Brain pericyte (primary cell): ENCODE results near the gene GPAT2.
"Not testable (repeated sequence)": the region's sequence is repeated elsewhere in the genome, so short reads cannot be mapped to it uniquely, and the experiment has no call there.

Source experiments
- DNase-seq: peaks from one replicate; pipeline ENCODE4 v3.0.0-alpha.2; 2012; ENCODE audit warnings: low read depth, low spot score

Gene GPAT2

DNA sequence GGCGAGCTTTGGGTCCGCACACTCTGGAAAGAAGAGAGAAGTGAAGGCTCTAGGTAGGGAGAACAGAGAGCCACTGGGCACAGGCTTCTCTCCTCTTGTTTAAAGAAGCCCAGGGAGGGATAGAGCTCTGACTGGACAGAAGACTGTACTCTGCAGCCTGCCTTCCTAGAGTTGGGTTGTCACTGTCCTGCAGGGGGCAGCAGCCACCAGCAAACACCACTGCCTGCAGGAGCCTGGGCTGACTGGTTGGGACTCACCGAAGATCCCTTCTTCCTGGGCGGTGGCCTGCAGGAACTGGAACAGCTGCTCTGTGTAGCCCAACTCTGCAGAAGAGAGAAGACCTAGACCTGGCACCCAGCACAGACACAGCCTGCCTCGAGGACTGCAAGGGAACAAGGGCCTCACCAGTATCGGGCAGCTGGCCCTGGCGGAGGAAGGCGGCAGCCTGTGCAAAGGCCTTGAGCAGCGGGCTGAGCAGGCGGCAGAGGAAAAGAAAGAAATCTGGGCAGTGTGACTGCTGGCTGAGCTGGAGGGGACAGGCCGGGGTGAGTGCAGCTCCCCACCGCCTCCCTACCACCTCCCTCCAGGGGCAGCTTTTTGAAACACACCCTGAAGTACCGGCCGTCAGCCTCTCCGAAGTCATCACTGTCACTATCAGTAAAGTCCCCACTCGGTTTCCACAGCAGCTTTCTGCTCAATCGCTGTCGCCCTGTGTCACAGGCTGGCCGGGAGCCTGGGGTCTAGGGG lies 11.8 kb downstream of the GPAT2 start:
- peak; percentile 29 for DNase-seq

DNA sequence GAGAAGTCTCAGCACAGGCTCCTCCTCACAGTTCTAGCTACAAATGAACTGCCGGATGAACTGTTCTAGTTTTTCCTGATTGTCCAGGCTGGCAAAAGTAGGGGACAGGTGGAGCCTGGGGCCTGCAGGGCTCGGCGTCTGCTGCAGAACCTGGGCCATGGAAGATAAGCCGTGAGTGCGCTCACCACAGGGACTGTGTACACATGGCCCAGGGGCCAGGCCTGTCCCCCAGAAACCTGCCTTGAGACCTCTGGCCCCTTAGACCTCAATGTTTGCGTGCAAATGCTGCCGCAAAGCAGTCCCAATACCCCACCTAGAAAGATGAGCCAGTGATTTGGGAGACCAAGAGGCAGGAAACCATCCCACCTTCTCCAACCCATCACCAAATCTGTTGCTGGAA lies 12.6 kb downstream of the GPAT2 start:
- not testable (repeated sequence) for DNase-seq

DNA sequence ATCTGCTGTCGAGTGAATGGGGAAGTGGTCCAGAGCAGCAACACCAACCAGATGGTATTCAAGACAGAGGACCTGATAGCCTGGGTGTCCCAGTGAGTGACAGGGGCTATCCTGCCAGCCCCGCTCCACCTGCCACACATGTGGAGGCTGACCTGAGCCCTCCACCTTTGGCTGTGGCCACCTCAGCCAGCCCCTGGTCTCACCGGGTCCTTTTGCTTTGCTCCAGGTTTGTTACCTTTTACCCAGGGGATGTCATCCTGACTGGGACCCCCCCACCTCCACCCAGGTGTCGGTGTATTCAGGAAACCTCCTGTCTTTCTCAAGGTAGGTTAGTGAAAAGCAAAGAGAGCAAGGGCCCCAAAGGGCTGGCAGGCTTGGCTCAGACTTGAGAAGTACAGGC lies 13.6 kb downstream of the GPAT2 start:
- not testable (repeated sequence) for DNase-seq

DNA sequence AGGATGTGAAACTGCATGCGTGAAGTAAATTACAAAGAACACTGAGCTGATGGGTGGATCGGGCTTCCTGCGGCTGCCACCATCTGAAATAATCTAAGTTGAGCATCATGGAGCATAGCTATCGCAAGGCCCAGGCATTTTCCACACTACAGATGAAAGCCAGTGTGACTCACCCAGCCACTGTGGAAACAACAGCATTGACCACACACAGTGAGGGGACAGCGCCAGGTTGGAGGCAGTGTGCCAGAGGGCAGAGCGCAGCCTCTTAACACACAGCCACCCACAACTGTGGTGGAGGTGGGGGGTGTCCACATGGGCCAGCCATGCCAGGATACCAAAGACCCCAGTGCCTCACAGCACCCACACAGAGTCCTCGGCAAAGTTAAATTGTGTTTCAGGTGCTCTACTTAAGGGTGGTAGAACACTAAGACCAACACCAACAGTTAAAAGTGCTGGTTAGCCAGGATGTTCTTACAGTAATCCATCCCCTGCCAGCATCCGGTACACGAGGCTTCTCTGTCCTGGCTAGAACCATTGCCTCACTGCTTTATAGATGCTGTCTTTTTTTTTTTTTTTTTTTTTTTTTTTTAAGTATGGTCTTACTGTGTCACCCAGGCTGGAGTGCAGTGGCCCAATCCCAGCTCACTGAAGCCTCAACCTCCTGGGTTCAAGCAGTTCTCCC lies 14.7 kb downstream of the GPAT2 start:
- DNase-seq: not testable (repeated sequence)

DNA sequence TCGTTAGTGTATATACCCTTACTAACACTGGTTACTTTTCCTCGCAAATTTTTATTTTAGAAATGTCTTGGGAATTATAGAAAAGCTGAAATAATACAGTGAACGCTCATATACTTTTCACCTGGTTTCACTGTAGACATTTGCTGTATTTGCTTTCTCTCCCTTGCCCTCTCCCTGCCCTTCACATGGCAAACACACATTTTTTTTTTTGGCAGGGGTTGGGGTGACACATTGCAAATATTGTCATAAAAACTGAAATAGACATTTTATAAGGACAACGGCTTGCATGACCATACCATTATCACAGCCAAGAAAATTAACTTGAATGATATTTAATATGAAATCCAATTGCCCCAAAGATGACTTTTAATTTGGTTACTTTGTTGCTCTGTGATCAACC lies 18.4 kb downstream of the GPAT2 start:
- not testable (repeated sequence) for DNase-seq

DNA sequence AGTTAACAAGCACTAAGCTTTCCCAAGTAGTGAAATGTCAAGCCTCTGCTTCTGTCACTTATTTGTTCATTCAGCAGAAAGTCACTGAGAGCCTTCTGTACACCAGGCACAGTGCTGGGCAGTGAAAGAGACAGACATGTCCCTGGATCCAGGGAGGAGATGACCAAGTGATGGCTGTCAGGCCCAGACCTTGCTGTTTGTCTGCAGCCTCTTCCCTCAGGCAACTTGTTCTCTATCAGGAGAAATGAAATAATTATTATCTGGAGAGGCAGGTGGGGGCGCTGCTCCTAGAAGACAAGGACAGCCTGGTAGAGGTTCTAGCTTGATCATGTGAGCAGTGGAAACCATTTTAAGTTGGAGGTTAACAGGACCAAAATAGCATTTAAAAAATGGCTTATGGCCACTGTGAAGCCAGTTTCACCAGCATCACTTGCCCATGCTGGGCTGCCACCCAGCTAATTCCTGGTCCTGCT lies 21.9 kb downstream of the GPAT2 start:
- DNase-seq: not testable (repeated sequence)

DNA sequence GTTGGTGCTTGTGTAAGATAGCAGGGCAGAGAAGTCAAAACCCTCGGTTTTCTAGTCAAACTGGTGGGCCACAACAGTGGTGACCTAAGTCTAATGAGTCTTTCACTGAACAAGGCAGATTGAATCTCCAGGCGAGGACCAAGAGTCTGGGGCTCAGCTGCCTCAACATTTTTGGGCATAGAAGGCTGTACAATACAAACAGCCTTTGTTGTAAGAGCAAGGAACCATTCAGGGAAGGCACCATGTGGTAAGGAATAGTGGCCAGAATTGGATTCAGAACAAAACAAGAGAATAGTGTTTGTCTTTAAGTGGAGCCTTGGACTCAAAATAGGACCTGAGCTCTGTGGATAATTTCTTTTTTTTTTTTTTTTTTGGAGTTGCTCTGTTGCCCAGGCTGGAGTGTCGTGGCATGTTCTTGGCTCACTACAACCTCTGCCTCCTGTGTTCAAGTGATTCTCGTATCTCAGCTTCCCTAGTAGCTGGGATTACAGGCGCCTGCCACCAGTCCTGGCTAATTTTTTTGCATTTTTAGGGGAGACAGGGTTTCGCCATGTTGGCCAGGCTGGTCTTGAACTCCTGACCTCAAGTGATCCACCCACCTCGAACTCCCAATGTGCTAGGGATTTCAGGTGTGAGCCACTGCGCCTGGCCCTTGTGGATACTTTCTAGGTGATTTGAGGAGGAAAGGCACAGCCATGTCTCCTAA lies 22.5 kb downstream of the GPAT2 start:
- DNase-seq: not testable (repeated sequence)

DNA sequence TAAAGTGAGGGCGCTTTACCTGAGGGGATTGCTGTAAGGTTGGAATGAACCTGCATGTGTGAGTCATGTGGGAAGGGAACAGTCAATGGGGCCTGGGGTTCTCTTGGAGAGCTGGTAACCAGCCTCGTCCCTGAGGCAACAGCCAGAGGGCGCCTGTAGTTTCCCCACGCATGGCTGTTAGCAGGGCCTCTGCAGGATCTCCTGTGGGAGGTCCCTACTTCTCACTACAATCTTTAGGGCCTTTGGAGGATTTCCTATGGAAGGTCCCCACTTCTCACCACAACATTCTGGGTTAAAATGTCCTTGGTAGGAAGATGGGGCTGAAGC lies 23.6 kb downstream of the GPAT2 start:
- DNase-seq: not testable (repeated sequence)

DNA sequence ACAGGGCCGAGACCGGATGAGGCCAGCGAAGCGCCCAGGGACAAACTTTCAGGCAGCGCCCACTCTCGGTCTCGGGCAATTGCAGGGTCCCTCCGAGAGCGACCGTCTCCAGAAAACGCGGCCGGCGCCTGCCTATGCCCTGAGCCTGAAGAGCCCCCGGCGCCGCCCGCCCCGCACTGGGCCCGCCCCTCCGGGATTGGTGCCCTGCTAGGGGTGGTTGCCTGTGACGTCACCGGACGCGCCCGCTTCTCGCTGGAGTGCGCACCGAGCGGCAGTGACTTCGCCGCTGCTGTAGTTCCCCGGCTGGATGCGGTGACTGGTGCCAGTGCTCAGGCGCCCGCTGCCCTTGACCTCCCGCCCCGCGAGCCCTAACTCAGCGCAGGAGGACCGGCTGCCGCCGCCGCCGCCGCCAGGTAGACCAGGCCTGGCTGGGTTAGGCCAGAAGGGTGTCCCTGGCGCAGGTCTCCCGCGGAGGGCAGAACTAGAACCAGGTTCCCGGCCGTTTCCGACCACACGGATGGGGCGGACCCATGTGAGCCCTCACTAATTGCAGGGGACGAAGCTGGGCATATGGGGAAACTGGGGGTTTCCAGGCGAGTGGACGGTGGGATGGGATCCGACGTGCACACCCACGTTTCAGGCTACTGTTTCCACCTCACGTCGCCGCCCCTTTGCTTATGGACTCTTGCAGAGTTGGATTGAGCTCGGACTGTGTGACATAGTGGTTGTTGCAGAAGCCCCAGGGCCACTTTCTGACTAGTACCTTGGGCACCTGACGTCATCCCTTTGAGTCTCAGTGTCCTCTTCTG lies 24.2 kb downstream of the GPAT2 start:
- DNase-seq: not testable (repeated sequence)

DNA sequence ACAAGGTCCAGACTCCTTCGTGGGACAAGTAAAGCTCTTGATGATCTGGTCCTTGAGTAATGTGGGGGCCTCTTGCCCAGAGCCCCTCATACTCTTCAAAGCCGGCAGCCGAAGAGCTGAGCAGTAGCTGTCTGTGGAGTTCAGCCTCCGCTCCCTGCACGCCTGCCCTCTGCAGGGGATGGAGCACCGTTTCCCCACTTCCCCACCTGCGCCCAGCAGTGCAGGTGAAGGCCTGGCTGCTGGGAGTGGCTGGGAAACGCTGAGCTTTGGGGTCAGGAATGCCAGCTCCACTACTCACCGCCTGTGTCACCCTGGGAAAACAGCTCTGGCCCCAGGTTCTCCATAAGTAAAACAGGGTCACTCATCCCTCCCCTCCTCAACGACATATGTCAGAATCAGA lies 24.9 kb downstream of the GPAT2 start:
- DNase-seq: not testable (repeated sequence)

DNA sequence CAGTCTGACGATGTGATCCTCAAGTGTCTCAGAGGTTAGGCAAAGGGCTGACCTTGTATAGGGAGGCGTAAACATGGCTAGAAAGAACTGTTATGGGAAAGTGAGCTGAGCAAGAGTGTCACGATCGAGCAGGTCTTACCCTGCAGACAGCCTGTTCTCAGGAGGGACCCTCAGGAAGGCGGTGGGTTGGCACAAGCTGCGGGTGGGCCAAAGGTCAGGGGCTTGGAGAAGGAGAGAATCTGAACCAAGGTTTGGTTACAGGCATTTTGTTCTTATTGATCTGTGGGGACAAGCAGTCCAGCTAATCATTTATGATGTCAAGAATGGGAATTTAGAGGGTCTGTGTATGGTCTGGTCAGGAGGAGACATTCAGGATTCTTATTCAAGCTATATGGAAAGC lies 26.7 kb downstream of the GPAT2 start:
- DNase-seq: not testable (repeated sequence)

DNA sequence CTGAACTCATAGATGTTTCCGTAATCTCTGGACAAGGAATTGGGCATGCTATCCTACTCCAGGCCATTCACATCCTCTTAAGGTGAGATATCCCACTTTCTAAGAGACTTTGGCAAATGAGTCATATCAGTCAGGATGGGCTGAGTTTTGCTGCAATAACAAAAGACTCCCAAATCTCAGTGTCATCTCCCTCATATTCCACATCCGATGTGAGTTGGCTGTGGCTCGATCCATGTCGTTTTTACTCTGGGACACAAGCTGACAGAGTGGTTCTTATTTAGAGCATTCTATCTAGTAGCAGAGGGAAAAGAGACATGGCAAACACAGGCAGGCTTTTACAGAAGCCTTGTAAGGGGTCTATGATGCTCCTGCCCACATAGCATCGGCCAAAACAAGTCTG lies 28.5 kb downstream of the GPAT2 start:
- DNase-seq: not testable (repeated sequence)

DNA sequence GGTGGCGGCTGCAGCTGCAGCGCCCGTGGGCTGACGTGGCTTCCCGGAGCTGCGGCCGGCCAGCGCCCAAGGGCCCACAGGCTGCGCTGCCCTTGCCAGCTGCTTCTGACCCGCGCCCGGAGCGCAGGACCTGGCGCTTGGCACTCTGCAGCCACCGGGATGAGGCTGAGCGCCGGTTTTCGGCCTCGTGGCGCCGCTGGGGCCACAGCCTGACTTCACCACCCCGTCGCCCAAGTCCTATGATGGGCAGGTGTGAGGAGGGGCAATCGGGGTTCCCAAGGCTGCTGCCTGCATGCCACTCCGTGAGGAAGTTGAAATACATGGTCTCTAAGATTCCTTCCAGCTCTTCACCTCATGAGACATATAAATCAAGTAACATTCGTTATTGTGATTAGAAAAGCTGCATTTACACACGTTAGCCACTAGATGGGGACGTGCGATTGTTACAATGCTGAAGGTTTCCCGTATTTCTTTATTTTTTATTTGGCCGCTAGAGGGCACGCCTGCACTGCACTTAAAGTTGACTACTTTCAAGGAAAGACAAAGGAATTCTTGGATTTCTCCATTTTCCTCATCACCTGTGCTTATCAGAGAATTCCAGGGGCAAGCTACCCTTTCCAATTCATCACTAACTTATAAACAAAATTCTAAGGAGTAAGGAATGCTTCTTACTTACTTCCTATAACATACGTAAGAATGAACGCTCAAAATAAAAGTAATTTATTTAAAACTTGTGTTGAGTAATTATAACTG lies 42.0 kb downstream of the GPAT2 start:
- DNase-seq: not testable (repeated sequence)

DNA sequence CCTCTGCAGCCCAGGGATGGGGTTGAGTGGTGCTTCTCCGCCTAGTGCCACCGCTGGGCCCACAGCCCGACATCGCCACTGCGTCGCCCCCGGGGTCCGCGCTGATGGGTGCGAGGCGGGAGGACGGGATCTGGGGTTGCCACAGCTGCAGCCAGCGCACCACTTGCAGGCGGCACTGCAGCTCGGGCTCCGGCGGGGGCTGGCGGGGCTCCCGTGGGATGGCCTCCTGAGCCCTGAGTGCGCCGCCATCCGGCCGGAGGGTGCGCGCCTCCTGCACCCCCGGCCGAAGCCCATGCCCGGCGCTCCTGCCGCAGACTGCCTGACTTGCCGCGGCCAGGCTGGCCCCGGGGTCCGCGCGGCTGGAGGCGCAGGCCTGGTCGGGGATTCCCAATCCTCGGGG lies 42.6 kb downstream of the GPAT2 start:
- DNase-seq: not testable (repeated sequence)

DNA sequence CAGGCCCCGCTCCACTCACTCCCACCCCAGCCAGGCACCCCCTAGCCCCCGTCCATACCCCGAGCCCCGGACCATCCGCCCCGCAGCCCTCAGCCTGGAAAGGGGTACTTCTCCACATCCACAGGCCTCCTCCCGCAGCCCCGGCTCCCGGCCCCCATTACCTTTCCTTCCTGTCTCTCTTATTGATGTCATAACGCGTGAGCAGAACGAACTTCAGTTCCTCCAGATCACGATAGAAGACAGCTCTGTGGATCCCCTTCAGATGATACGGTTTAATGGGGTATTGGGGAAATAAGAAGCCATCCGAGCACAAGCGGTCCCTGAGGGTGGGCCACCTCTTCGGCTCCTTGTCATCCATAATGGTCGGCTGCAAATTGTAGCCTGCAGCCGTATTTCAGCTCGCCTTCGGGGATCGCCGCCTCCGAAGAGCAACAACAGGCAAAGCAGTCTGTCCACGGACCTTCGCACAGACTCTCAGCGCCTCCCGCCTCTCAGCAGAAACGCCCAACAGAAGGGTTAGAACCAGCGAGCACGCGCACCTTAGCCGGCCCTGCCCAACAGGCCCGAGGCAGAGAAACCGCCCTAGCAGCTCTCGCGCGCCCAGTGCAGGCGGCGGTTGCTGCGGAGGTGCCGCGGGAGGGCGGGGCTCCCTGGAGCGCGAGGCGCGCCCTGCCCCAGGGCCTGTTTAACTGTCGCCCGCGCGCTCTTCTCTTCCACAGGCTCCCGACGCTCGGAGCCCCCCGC lies 43.2 kb downstream of the GPAT2 start, which contains the start of gene ANKRD36C:
TSS of gene ANKRD36C (minus strand) at position 474 of the 744 bp plus-strand sequence. CDS start at position 358, 116 bp downstream.
- DNase-seq: peak; percentile 2

DNA sequence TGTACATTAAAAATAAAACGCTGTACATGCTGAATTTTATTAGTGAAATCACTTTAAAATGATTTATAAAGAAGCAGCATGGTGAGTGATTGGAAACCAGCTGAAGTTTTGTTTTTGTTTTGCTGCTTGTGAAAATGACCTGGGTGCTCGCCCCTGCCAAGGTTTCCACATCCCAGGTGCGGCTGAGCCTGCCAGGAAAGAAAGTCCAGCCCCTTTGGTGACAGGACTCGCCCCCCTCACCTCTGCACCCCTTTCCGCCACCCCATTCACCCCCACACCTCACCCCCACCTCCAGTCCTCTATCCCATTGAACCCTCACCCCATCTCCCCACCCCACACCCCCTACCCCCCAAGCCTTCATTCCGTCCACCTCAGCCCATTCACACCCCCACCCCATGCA lies 43.8 kb downstream of the GPAT2 start:
- DNase-seq: not testable (repeated sequence)
